Measurements from ENCODE around the gene CNST. TPM values are rescaled to one million over a fixed set of nuclear protein-coding genes. Genes with fewer than 3 reads are reported as not detected.
A peak's percentile ranks its signal among the peaks of the same experiment; 100 is the strongest.

The CNST gene
- total RNA-seq (2014; rRNA removed; shearing (Covaris generic)) = 10.0 and 10.4 TPM in 2 replicates
- polyA plus RNA-seq (2015; cell fraction: cytosol; rRNA removed) = 9.2 and 12.8 TPM in 2 replicates
- polyA plus RNA-seq (2015; cell fraction: nucleus; rRNA removed) = 10.0 and 12.5 TPM in 2 replicates

GRCh38 chr1:246566128-246566812 is at the start of gene CNST, which contains the start of gene TFB2M:
Gene CNST (plus strand): TSS chr1:246566456. CDS start chr1:246591563, 25,107 bp downstream.
Gene TFB2M (minus strand): TSS chr1:246566261. CDS start chr1:246566138, 123 bp downstream.
- peak; percentile 98 for DNase-seq (ENCODE audit: low read depth)

DNA sequence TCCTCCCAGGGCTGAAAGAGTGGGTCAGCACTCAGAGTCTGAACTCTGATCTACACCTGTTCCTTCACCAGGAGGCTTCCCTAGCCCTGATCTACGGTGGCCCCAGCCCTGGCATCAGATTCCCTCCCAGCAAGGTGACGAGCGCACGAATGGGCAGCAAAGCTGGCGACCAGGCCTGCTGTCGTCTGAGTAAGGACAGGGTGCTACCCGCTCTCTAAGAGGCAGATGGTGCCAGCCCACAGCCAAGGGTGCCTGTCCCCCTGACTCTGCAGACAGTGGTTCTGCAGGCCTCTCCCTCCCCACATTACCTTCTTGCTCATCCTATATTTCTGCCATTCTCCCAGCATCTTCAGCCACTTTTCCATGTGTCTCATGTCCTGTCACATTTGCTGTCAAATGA is 48.9 kb upstream of the CNST start:
- DNase-seq (ENCODE audit: low read depth) = no peak

GRCh38 chr1:246518456-246519205 is 47.6 kb upstream of the CNST start:
- no peak for DNase-seq (ENCODE audit: low read depth)

DNA sequence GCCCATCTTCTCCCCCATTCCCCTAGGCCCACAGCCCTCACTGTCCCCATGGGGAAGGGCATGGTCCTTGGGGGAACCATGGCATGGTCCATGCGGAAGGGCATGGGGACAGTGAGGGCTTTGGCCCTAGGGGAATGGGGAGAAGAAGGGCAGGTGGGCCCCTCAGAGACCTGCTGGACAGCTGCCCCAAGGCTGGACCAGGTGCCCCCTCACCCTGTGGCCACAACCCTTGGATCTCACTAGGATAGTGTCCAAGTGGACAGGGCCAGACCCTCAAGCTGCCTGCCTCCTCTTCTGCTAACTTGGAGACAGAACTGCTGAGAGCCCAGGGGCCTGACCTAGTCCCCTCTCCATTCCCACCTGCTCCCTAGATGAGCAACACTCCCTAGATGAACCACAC is 46.7 kb upstream of the CNST start:
- DNase-seq (ENCODE audit: low read depth) = no peak

DNA sequence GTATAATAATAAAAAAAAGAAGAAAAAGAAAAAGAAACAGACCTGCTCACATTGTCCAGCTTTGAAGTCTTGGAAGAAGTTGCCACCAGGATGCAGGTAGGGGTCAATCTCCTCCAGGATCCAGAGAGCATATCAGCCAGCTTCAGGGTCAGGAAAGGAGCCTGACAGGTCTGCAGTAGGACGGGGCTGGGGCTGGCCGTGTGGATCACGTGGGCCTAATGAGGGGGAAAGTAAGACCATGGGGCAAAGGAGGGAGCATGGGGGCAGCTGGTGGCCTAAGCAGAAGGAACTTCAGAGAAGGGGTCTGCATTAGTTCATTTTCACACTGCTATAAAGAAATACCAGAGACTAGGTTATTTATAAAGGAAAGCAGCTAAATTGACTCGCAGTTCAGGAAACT is 39.9 kb upstream of the CNST start:
- DNase-seq (ENCODE audit: low read depth) = no peak

DNA sequence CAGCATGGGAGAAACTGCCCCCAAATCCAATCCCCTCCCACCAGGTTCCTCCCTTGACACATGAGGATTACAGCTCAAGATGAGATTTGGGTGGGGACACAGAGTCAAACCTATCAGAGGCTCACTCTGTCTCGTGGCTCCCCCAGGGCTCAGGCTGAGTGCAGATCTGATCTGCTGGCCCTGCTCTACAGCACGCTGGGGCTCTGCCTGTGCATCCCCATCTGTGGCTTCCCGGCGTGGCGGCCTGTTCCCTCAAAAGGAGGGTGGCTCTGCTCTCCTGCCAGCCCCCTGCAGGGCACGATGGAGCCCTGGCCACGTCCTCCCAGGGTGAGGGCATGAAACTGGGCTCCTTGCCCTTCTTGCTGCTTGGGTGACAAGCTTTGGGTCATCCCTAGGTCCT is 39.3 kb upstream of the CNST start:
- DNase-seq (ENCODE audit: low read depth) = no peak

GRCh38 chr1:246527402-246528088 is 38.7 kb upstream of the CNST start:
- DNase-seq (ENCODE audit: low read depth) = peak; percentile 35

DNA sequence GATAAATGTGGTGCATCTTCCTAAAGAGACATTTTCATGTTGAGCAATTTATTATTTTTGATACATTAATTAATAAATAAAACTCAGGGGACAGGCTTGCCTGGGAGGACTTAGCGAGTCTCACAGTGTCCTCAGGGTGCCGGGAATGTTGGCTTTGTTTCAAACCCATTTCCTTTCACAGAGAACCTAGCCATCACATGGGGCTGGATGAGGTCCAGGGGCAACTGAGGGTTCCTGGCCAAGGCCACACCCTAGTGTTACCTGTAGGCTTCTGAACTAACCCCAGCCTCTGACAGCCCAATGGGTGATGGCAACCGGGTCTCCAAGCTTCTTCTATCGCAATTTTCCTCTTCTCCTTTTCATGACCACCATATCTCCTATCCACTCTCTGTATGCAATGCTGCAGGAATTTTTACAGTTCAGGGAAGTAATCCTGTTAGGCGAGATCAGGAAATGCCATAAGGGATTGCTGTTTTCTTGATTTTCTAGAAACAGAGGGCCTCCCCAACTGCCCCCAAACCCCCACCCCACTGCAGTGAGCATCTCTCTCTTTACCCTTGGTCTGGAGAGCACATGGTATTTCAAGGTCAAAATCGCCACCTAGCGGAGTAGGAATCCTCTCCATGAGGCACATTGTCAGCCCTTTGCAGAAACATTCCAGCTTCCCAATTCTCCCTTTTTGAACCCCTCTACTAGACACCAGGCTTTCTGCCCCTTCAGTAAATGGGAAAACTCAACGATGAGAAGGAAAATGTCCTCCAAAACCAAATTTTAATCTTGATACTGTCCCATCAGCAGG is 37.1 kb upstream of the CNST start:
- peak; percentile 36 for DNase-seq (ENCODE audit: low read depth)

GRCh38 chr1:246530482-246530881 is 35.8 kb upstream of the CNST start:
- DNase-seq (ENCODE audit: low read depth) = no peak

- DNase-seq (ENCODE audit: low read depth) = no peak
These were observed 33.7 kb upstream of the CNST start for GRCh38 chr1:246532519-246532918.

GRCh38 chr1:246533371-246533905 is 32.8 kb upstream of the CNST start:
- DNase-seq (ENCODE audit: low read depth) = no peak

DNA sequence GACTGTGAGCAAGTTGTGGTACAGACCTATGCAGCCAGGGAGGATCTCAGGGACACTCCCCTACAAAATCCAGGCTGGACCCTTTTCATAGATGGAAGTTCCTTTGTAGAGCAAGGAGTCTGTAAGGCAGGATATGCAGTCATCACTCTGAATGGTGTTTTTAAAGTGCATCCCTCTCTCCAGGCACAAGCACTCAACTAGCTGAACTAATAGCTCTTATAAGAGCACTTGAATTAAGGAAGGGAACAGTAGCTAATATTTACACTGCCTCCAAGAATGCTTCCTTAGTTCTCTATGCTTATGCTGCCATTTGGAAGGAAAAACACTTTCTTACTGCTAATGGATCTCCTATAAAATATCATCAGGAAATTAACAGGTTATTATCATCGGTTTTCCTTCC is 32.1 kb upstream of the CNST start:
- no peak for DNase-seq (ENCODE audit: low read depth)

DNA sequence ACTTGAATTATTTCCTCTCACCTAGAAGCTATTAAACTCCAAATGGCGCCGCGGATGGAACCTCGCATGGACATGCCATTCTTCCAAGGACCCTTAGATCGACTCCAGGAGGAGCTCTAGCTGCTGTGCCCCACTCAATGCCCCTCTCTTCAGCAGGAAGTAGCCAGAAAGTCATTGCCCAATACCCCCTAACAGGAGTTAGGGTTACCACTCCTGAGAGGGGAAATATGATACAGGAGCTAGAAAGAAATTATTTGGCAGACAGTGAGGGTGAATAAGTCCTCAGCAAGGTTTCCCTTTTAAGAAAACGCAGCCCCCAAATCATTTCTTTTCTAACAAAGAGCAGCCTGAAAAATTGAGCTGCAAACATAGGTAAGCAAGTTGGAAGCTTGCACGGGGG is 28.8 kb upstream of the CNST start:
- no peak for DNase-seq (ENCODE audit: low read depth)

GRCh38 chr1:246537887-246538286 is 28.4 kb upstream of the CNST start:
- DNase-seq (ENCODE audit: low read depth) = no peak

DNA sequence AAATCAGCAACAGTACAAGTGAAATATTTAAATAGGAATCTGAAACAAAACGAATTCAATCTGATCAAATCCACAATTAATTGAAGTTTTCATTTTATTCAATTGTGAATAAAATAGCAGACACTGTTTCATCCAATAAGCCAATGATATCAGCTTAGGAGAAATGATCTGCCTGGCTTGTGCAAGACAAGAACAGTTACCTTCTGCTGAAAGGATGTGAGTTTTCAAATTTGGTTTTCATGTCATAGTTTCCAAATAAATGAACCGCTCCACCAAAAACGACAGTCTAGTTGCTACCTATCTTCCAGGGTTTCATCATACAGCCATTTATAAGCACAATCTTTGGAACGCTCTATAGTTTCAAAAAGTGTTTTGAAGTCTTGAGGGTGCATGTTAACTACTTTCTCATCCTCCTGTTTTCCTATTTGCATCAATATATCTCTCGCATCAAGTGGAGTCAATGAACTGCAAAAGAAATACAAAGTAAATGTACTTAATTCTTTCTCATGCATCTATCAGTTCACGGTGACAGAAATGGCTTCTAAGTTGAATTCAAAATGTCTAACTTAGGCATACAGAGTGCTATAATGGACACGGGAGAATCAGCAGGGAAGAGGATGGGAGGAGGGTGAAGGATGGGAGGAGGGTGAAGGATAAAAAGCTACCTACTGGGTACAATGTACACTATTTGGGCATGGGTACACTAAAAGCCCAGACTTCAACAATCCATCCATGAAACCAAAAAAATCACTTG is 25.3 kb upstream of the CNST start:
- no peak for DNase-seq (ENCODE audit: low read depth)

GRCh38 chr1:246544001-246544400 is 22.3 kb upstream of the CNST start:
- no peak for DNase-seq (ENCODE audit: low read depth)

DNA sequence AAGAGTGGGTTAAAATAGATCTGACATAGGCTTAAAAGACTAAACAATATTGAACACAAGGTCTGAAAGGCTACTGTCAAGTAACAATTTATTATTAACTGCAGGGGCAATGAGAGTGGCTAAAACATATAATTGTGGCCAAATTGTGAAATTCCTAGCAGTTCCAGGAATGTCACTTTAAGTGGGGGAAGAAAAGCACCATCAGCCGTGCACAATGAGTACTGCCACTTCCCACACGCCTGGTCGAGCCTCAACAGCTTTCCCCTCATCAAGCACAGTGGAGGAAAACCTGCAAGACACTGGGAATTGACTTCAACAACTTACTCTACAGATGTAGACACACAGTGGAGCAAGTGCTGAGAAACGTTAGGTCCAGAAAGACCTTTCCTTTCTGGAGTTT is 16.6 kb upstream of the CNST start:
- DNase-seq (ENCODE audit: low read depth) = no peak

DNA sequence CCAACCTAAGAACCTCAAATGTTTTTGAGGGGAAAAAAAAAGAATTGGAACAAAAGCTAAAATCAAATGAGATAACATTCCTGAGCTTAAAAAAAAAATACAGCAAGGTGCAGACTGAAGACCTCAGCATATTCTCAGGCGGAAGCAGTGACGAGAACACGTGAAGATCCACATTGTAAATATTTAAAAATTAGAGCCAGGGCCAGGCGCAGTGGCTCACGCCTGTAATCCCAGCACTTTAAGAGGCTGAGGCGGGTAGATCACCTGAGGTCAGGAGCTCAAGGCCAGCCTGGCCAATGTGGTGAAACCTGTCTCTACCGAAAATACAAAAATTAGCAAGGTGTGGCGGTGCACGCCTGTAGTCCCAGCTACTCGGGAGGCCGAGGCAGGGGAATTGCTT is 15.9 kb upstream of the CNST start:
- DNase-seq (ENCODE audit: low read depth) = no peak

DNA sequence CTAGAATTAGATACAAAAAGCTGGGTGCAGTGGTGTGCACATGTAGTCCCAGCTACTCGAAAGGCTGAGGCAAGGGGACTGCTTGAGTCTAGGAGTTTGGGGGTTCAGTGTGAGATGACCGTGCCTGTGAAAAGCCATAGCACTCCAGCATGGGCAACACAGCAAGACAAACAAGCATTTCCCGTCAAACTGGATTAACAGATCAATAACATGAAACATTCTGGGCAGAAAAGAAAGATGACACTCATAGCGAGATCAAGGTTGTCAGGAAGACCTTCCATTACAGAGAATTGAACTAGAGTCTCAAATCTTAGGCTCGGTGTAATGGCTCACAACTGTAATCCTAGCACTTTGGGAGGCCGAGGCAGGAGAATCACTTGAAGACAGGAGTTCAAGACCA is 14.1 kb upstream of the CNST start:
- DNase-seq (ENCODE audit: low read depth) = no peak

- no peak for DNase-seq (ENCODE audit: low read depth)
These were observed 12.1 kb upstream of the CNST start for GRCh38 chr1:246554201-246554600.

Measured in HT1080 (cell line).